Activated naive CD4-positive, alpha-beta T cell treated with anti-CD3 and anti-CD28 coated beads, Interleukin-2, amount 50 U/mL, for 72 hours (primary cell): Measurements from ENCODE around the gene RGPD5. TPM values are rescaled to one million over a fixed set of nuclear protein-coding genes. Genes with fewer than 3 reads are reported as not detected.
"Not testable (repeated sequence)": the region's sequence is repeated elsewhere in the genome, so short reads cannot be mapped to it uniquely, and the experiment has no call there.

ENCODE experiments used
- ATAC-seq, 2 donors: fragments of 150-1000 bp; cut with Tn5 transposase; 2 replicates each; pipeline ENCODE4 v1.10.0; 2021; ENCODE audit warnings: mild to moderate bottlenecking in 2 of 2, moderate library complexity in 2 of 2
- DNase-seq, 2 donors: peaks; one replicate each; pipeline ENCODE4 v3.0.0; 2021 to 2022; ENCODE audit warnings: low spot score in 2 of 2
- H3K27ac Mint-ChIP-seq, 2 donors: one replicate each; pipeline ENCODE4 v1.8.0; 2022; ENCODE audit warnings: mild to moderate bottlenecking in 2 of 2, mixed read lengths in 2 of 2
- H3K36me3 Mint-ChIP-seq, 2 donors: one replicate each; pipeline ENCODE4 v1.8.0; 2022; ENCODE audit warnings: mixed read lengths in 2 of 2
- H3K9me3 Mint-ChIP-seq, 2 donors: one replicate each; pipeline ENCODE4 v1.8.0; 2022; ENCODE audit warnings: mixed read lengths in 2 of 2
- total RNA-seq, 2 donors: library from RNA; stranded (reverse); gene quantifications; one replicate each; pipeline ENCODE4 v1.2.3, GENCODE V29; 2022

Gene RGPD5
- 10 to 100 TPM; 22.5 to 36.0 TPM for total RNA-seq

GRCh38 chr2:109794074-109794737 is at the start of gene RGPD5:
TSS of gene RGPD5 (plus strand) at chr2:109794305. CDS start at chr2:109794466, 161 bp downstream.
- peak; percentile 100 for ATAC-seq
- not testable (repeated sequence) for H3K27ac Mint-ChIP-seq, H3K9me3 Mint-ChIP-seq, DNase-seq, H3K36me3 Mint-ChIP-seq

GRCh38 chr2:109751572-109751971 is 42.5 kb upstream of the RGPD5 start:
- H3K27ac Mint-ChIP-seq, H3K9me3 Mint-ChIP-seq, DNase-seq, H3K36me3 Mint-ChIP-seq, ATAC-seq: not testable (repeated sequence)

- ATAC-seq, H3K9me3 Mint-ChIP-seq, H3K27ac Mint-ChIP-seq, H3K36me3 Mint-ChIP-seq, DNase-seq: not testable (repeated sequence)
Measured at GRCh38 chr2:109757163-109757824, 36.8 kb upstream of the RGPD5 start.

- not testable (repeated sequence) for H3K36me3 Mint-ChIP-seq, H3K9me3 Mint-ChIP-seq, H3K27ac Mint-ChIP-seq, DNase-seq
- peak; percentile 37 to 67 for ATAC-seq
Measured at GRCh38 chr2:109760265-109761042, 33.7 kb upstream of the RGPD5 start.

GRCh38 chr2:109761043-109761454 is 33.1 kb upstream of the RGPD5 start:
- peak; percentile 23 to 41 for ATAC-seq
- DNase-seq, H3K9me3 Mint-ChIP-seq, H3K27ac Mint-ChIP-seq, H3K36me3 Mint-ChIP-seq: not testable (repeated sequence)

- H3K27ac Mint-ChIP-seq, DNase-seq, H3K9me3 Mint-ChIP-seq, H3K36me3 Mint-ChIP-seq: not testable (repeated sequence)
- peak in 1 of 2 donors; percentile 47 for ATAC-seq
Measured at GRCh38 chr2:109761976-109762375, 32.1 kb upstream of the RGPD5 start.

GRCh38 chr2:109766074-109766473 is 28.0 kb upstream of the RGPD5 start:
- ATAC-seq, result not testable (repeated sequence)

GRCh38 chr2:109766886-109767578 is 27.1 kb upstream of the RGPD5 start:
- ATAC-seq, H3K27ac Mint-ChIP-seq, H3K9me3 Mint-ChIP-seq, H3K36me3 Mint-ChIP-seq, DNase-seq: not testable (repeated sequence)

More at GRCh38 chr2:109766074-109766473, 28.0 kb upstream of the RGPD5 start:
- not testable (repeated sequence) for H3K36me3 Mint-ChIP-seq, H3K9me3 Mint-ChIP-seq, H3K27ac Mint-ChIP-seq, DNase-seq

- not testable (repeated sequence) for H3K27ac Mint-ChIP-seq, H3K36me3 Mint-ChIP-seq, DNase-seq, ATAC-seq, H3K9me3 Mint-ChIP-seq
Measured at GRCh38 chr2:109768934-109769333, 25.2 kb upstream of the RGPD5 start.

- not testable (repeated sequence) for DNase-seq, ATAC-seq, H3K27ac Mint-ChIP-seq, H3K36me3 Mint-ChIP-seq, H3K9me3 Mint-ChIP-seq
Measured at GRCh38 chr2:109779118-109779517, 15.0 kb upstream of the RGPD5 start.

GRCh38 chr2:109781147-109781816 is 12.8 kb upstream of the RGPD5 start:
- not testable (repeated sequence) for ATAC-seq, DNase-seq, H3K27ac Mint-ChIP-seq, H3K36me3 Mint-ChIP-seq, H3K9me3 Mint-ChIP-seq

- not testable (repeated sequence) for H3K9me3 Mint-ChIP-seq, DNase-seq, H3K36me3 Mint-ChIP-seq, H3K27ac Mint-ChIP-seq, ATAC-seq
Measured at GRCh38 chr2:109782446-109782993, 11.6 kb upstream of the RGPD5 start.

GRCh38 chr2:109791530-109792279 is 2.4 kb upstream of the RGPD5 start:
- not testable (repeated sequence) for ATAC-seq

GRCh38 chr2:109792659-109793058 is 1.4 kb upstream of the RGPD5 start:
- ATAC-seq, result peak in 1 of 2 donors; percentile 31
- H3K27ac Mint-ChIP-seq, H3K36me3 Mint-ChIP-seq, DNase-seq, H3K9me3 Mint-ChIP-seq: not testable (repeated sequence)

More at GRCh38 chr2:109791530-109792279, 2.4 kb upstream of the RGPD5 start:
- H3K36me3 Mint-ChIP-seq, H3K27ac Mint-ChIP-seq, H3K9me3 Mint-ChIP-seq, DNase-seq: not testable (repeated sequence)

- H3K27ac Mint-ChIP-seq, H3K36me3 Mint-ChIP-seq, DNase-seq, H3K9me3 Mint-ChIP-seq: not testable (repeated sequence)
- peak; percentile 73 to 79 for ATAC-seq
Measured at GRCh38 chr2:109871129-109871751, 77.1 kb downstream of the RGPD5 start.
